GM18508 (cell line): ENCODE measurements around the gene LDB3.

ENCODE experiments used
- ATAC-seq: cut with Tn5 transposase; IDR thresholded peaks from one replicate; pipeline ENCODE4 v1.9.1; 2021; ENCODE audit warnings: moderate number of reproducible peaks; ENCODE audit not compliant: insufficient read depth, unreplicated experiment

Gene LDB3

GRCh38 chr10:86651021-86651471 lies 17.3 kb upstream of the LDB3 start:
- no peak for ATAC-seq

GRCh38 chr10:86651631-86652331 lies 16.5 kb upstream of the LDB3 start:
- ATAC-seq = no peak

GRCh38 chr10:86652361-86653202 lies 15.7 kb upstream of the LDB3 start:
- no peak for ATAC-seq

GRCh38 chr10:86653379-86653778 lies 14.9 kb upstream of the LDB3 start:
- no peak for ATAC-seq

- no peak for ATAC-seq
These were observed 14.3 kb upstream of the LDB3 start for GRCh38 chr10:86653987-86654386.

GRCh38 chr10:86654411-86655172 lies 13.7 kb upstream of the LDB3 start, which contains the start of gene OPN4:
Gene OPN4, plus strand, starts transcription at chr10:86654547. Its CDS starts 237 bp downstream, at chr10:86654784.
- ATAC-seq = no peak

DNA sequence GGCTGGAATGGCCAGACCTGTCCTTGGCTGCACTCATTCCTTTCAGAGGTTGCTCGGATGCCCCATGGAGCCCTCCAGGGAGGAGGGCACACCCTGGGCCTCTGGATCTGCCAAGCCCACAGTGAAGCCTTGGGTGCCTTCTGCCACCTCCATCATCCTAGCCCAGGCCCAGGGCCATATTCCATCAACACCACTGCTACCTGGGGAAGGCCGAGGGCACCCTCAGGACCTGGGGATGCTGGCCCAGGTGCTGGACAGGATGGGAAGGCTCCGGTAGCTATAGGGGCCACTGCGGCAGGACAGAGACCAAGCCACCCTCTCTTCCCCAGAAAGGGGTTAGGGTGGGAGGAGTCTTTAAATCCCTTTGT lies 13.2 kb upstream of the LDB3 start:
- ATAC-seq = no peak

DNA sequence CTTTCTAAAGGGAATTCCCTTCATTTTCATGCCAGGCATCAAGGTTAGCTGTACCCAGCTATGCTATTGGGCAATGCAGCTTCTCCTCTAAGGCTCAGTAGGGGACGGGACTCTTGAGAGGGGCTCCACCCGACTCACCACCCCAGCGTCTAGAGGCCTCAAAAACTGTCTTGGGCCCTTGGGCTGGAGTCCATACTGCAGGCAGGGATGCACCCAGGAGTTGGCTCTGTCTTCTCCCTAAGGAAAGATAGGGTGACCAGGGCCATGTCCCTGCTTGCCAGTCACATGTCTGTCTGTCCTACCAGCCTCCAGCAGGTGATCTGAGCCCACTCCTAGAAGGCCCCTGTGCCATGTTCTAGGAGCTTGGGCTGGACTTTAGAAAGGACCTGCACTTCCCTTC lies 12.7 kb upstream of the LDB3 start:
- ATAC-seq = no peak

GRCh38 chr10:86657011-86657395 lies 11.3 kb upstream of the LDB3 start:
- no peak for ATAC-seq

DNA sequence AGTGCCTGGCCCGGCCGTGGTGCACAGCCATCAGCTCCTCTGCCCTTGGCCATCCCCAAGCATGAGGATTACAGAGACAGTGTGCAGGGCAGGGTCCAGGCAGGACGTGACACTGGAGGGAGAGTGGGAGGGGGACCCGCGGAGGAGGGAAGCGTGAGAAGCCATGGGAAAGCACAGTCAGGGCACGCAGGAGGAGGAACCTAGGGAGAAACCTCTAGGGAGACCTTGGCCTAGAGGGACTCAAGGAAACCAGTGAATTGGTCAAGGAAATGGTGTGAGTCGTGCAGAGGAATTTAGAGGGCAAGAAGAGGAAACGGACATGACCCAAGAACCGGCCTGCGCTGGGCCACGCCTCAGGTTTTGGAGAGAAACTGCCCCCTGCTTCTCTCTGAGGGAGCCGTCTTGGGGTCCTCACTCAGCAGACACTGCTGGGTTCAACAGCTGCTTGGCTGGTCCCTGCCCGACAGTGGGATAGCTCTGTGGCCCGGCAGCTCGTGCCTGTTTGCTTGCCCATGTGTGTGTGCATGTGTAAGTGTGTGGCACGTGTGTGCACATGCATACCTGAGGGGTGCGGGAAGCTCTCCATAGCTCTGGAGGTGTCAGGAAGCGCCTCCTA lies 10.8 kb upstream of the LDB3 start:
- no peak for ATAC-seq

DNA sequence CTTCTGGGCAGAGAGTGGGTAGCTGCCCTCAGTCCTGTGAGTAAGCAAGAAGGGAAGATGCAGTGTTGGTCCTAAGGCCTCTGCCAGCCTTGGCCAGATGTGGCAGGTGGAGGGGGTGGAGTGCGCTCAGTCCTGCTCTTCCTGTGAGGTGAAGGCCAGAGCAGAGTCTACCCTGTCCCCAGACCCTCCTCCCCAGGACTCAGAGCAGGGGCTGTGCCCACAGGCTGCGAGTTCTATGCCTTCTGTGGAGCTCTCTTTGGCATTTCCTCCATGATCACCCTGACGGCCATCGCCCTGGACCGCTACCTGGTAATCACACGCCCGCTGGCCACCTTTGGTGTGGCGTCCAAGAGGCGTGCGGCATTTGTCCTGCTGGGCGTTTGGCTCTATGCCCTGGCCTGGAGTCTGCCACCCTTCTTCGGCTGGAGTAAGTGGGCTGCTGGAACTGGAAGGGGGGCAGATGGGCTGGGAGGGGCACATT lies 10.0 kb upstream of the LDB3 start:
- no peak for ATAC-seq

- no peak for ATAC-seq
These were observed 9.6 kb upstream of the LDB3 start for GRCh38 chr10:86658751-86659150.

DNA sequence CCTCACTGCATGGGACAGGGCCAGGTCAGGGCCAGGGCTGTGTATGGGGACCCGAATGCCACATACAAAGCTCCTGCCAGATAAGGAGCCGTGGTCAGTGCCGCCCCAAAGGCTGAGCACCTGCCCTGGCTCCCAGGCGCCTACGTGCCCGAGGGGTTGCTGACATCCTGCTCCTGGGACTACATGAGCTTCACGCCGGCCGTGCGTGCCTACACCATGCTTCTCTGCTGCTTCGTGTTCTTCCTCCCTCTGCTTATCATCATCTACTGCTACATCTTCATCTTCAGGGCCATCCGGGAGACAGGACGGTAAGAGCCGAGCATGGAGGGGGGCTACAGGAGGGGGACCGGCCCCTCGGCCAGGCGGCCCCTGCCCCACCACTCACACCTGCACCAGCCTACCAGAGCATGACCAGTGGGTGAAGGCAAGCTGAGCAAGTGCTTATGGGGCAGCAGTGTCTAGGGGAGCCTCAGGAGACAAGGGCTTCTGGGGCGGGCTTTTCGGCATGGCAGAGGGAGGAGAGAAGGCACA lies 9.1 kb upstream of the LDB3 start:
- ATAC-seq = no peak

GRCh38 chr10:86659721-86660453 lies 8.4 kb upstream of the LDB3 start:
- no peak for ATAC-seq

GRCh38 chr10:86661161-86662025 lies 6.9 kb upstream of the LDB3 start:
- ATAC-seq = no peak

DNA sequence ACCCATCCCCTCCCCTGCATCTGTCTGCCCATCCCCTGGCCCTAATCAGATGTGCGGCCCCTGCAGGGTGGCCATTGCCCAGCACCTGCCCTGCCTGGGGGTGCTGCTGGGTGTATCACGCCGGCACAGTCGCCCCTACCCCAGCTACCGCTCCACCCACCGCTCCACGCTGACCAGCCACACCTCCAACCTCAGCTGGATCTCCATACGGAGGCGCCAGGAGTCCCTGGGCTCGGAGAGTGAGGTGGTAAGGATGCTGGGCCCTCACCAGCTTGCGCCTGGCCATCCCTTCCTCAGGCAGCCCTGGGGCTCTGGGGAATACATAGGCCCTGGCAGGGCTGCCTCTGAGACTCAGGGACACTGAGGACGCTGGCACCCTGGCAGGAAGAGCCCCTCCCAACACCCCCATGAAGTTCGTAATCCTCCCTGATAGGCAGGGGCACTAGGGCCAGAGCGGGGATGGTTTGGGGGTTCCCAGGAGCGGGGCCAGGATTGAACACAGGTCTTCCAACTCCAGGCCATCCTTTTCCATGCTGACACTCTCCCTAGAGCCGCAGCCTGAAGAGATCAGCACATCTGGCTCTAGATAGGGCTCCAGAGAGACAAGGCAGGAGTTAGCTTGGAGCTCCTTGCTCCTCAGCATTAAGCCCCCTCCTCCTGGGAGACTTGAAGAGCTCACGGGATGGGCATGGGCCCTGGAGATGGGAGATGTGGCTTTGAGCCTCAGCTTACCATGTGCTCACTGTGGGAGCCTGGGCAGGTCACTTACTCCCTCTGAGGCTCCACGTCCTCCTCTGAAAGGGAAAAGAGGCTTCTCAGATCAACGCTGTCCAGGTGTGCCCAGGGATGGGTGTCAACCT lies 5.9 kb upstream of the LDB3 start:
- ATAC-seq = no peak

DNA sequence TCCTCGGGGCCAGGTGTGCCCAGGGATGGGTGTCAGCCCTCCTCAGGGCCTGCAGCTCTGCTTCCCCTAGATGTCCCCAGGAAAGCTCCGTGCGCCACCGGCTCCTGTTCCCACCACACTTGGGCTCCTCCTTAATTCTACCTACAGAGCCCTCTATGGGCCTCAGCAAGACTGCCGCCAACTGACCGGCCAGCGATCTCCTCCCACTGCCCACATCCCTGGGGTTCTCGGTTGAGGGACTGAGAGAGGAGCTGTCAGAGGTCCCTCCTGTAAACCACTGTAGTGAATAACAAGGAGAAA lies 5.3 kb upstream of the LDB3 start:
- no peak for ATAC-seq
